ENCODE measurements around the gene RTL3.
"Not testable (repeated sequence)": the region's sequence is repeated elsewhere in the genome, so short reads cannot be mapped to it uniquely, and the experiment has no call there.

Gene RTL3

DNA sequence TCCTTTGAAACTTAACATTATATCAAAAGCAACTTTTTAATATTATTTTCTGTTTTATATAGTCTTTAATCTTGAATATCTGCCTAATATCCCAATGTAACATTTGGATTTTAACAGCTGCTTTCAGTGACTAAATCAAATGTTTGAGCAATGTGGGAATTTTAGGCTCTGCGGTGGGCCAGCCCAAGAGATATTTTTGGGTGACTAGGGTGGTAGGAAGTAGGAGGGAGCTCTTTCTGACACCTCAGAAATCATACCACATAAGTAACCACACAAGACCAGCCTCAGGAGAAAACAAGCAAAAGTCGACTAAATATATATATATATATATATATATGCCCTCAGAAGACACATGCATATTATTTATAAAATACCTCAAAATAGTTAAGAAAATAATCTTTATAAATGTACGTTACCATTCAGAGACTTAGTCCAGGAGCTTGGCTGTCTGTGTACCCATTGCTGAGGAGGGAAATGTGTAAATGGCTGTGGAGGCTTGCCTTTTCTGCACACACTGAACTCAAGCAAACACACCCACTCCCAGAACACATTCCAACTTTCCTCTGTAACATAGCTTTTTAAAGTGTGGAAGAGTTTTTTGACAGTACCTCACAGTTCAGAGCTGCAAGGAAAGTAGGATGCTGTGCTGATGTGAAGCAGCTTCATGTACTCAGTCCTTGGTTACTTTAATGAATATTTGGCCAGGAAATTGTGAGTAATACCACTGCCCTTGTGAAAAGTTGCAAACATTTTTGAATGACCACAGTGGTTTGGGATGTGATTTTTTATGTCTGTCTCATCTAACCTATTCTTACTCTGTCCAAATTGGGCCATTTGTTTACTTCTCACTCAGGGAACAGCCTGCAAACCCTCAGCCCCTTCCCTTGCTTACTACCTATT is at the start of gene RTL3:
RTL3 (minus strand) TSS at position 484 of the 900 bp plus-strand sequence. CDS start 908 bp downstream, outside the sequence.
- no peak for DNase-seq

GRCh38 chrX:78708816-78709215 is 49.7 kb upstream of the RTL3 start:
- no peak for DNase-seq

- DNase-seq, result no peak
These were observed 49.1 kb upstream of the RTL3 start for GRCh38 chrX:78708262-78708661.

DNA sequence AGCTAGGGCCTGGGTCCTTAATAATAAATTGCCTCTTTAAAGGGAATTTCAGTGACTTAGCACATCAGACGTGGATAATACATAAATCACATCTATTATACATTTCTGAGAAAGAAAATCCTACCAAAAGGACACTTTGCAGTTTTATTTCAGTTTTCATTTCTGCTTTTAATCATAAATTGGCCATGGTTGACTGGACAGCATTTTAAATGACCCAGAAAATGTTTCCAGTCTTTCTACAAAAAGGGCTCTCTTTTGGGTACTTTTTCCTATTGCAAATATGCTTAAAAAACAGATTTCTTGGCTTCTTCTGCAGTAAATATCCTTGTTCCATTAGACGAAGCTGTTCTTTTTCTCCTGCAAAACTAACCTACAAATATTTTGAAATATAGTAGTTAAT is 46.9 kb upstream of the RTL3 start:
- no peak for DNase-seq

GRCh38 chrX:78693536-78693935 is 34.4 kb upstream of the RTL3 start:
- DNase-seq, result no peak

DNA sequence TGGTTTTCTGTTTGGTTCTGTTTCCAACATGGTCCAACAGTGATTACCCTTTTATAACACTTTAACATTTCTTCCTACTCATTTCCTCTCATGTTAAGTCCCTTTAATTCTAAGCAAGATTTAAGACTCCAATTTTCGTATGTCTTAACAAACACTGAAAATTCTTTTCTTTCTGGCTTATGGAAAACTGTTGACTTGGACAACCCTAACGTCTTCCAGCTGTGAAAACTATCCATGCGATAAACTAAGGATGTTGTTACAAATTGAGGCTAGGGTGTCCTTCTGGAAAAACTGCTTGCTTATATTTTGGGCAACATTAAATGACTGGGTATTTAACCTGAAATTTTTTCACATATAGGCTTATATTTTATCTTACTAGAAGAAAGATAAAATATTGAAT is 33.9 kb upstream of the RTL3 start:
- DNase-seq, result no peak

DNA sequence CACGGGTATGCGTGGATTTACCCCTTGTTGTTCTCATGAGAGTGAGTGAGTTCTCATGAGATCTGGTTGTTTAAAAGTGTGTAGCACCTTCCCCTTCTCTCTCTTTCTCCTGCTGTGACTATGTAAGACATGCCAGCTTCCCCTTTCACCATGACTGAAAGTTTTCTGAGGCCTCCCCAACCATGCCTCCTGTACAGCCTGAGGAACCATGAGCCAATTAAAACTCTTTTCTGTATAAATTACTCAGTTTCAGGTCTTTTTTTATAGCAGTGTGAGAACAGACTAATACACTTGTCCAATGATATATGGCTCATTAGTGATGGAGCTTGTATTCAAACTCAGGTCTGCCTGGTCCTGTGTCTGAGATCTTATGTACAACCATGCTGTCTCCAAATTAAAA is 28.5 kb upstream of the RTL3 start:
- no peak for DNase-seq

DNA sequence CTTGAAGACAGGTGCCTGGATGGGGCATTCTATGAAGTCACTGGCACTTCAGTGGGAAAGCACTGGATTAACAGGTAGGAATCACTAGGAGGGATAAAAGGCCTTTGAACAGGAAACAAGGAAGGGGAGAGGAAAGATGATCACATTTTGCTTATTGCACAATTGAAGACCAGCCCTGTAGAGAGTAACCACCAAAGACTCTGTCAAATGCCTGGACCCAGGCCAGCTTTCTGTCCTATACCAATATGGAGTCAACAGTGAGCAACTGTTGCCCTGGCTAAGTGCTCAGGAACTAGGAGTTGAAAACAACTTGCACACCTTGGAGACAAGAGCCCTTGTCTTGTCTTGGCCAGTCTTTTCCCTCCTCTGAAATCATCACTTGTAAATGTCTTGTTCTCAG is 14.1 kb upstream of the RTL3 start:
- no peak for DNase-seq

DNA sequence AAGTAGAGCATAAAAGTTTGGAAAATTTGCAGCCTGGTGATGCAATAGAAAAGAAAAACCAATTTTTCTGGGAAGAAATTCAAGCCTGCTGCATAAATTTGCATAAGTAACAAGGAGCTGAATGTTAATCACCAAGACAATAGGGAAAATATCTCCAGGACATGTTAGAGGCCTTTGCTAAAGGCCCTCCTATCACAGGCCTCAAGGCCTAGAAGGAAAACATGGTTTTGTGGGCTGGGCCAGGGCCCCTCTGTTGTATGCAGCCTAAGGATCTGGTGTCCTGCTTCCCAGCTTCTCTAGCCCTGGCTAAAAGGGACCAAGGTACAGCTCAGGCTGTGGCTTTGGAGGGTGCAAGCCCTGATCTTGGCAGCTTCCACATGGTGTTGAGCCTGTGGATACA is 6.2 kb upstream of the RTL3 start:
- no peak for DNase-seq

DNA sequence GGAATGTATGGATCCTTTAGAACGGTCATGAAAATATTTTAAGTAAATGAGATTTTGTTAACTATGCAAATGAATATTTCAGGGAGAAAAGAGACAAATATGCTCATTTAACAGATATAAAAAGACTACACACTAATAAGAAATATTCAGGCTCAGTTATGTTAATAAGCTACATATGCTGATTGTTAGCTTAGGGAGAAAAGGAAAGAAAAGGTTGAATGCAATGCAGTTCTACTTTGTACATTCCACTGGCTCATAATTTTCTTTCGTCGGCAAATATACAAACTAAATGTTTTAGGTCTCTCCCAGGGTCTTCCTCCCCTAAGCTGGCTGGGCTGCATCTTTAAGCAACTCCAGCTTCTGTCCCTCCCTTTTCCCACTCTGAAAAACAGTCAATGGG is 2.7 kb upstream of the RTL3 start:
- no peak for DNase-seq

DNA sequence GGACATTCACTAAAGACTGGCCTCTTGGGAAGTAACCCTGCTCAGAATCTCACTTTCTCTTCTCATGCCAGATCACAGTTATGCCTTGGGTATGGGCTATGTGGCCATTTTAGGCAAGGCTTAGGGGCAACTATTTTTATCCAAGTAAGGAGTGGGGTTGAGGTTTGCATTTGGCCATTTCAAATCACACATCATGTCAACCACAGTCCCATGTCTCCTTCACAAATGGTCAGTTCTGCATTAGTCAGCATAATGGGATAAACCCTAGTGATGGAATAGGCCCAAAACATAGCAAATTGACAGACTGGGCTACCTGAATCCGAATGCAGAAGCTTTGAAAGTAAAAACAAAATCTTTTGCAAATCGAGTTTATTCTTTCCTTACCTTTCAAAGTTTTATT is 827 bp upstream of the RTL3 start:
- no peak for DNase-seq

GRCh38 chrX:78658414-78658813 is 714 bp downstream of the RTL3 start:
- no peak for DNase-seq

GRCh38 chrX:78655642-78656041 is 3.5 kb downstream of the RTL3 start:
- DNase-seq, result no peak

GRCh38 chrX:78653118-78653822 is 5.9 kb downstream of the RTL3 start:
- DNase-seq, result no peak

- no peak for DNase-seq
These were observed 8.2 kb downstream of the RTL3 start for GRCh38 chrX:78650906-78651437.

DNA sequence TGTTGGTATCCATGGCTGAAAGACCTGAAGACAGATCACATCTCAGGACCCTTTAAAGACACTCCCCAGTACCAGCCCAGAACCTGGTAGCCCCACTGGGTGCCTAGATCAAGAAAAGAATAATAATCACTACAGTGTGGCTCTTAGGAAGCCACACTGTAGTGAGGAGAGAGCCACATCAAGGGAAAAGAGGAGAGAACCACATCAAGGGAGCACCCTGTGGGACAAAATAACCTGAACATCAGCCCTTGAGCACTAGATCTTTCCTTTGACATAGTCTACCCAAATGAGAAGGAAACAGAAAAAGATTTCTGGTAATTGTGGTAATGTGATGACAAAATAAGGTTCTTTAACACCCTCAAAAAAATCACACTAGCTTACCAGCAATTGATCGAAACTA is 15.3 kb downstream of the RTL3 start:
- DNase-seq, result no peak

DNA sequence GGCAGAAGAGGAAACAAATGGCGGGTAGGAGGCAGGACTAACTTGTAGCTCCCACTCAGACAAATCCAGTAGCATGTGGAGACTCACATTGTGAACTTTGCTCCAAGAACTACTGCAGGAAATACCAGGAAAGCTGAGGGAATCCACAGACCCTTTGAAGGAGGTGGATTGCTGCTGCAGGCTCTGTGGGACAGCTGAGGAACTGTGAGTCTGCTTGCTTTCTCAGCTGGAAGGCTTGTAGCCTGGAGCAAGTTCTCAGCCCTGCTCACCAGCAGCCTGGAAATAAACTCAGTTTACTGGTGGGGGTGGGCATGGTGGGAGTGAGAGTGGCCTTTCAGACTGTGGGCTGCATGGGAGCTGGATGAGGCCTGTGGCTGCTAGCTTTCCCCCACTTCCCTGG is 16.0 kb downstream of the RTL3 start:
- no peak for DNase-seq

- not testable (repeated sequence) for DNase-seq
These were observed 23.0 kb downstream of the RTL3 start for GRCh38 chrX:78636096-78636495.

DNA sequence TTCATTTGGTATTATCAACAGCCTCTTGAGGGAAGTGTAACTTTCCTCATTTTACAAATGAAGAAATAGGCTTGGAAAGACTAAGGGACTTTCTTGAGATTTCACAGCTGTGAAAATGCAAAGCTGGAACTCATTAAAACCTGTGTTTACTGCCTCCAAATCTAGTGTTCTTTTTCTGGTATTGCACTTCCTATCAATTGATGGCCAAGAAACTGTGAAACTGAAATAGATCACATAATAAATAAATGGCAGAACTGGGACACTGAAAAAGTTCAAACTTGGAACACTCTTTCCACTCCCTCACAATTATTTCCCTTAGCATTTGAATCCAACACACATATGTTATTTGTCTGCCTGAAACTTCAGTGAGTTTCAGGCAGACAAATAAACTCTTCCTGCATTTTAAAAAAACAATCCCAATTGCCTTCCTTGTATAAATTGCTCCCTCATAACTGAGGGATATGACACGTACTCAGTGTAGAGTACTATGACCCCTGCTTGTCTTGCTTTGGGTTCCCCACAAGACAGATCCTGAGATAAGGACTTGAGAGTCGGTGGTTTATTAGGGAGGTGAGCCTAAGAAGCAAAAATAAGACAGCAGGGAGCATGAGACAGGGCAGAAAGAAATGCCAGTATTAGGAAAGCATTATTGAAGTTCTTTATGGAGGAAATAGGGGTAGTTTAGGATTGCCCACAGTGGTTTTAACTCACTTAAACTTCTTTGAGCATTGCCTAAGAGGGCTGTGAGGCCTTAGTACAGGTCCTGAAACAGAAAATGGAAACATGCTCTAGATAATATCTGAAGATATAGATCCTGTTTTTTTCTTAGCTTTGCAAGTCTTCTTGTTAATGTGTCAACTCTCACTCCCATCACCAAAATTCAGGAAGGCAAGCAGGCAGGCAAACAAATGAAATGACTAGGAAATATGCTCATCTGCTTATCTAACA is 33.9 kb downstream of the RTL3 start:
- no peak for DNase-seq

- DNase-seq, result no peak
These were observed 34.7 kb downstream of the RTL3 start for GRCh38 chrX:78624426-78624825.

GRCh38 chrX:78622831-78623230 is 36.3 kb downstream of the RTL3 start:
- no peak for DNase-seq

DNA sequence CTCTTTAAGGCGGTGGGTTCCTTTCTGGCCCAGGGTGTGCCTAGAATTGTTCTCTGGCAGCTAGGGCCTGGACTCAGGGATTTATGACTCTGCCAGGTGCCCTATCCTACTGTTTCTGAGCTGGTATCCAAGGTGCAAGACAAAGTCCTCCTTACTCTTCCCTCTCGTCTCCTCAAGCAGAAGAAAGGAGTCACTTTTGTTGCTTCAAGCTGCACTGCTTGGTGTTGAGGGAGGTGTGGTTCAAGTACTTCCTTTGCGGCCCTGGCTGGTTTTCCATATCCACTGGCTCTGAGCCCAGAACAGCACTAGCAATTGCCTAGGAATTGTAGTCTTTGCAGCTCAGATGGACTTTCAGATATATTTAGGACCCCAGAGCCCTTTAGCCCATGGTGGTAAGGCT is 39.3 kb downstream of the RTL3 start:
- DNase-seq, result no peak

DNA sequence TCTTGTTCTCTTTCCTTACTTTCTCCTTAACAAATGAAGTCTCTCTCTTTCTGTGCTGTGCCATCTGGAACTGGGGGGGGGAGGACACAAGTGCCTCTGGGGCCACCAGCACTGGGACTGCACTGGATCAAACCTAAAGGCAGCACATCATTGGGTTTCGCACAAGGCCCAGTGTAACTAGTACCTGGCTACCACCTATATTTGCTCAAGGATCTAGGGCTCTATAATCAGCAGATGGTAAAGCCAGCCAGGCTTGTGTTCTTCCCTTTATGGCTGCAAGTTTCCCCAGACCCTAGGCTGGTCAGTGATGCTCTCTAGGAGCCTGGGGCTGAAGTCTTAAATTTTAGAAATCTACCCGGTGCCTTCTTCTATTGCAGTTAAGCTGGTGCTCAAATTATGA is 40.1 kb downstream of the RTL3 start:
- DNase-seq, result no peak
